HEK293T (cell line): ENCODE data around the gene SCYGR2.

ENCODE experiments used
- ELF4 ChIP-seq: fragments of 450-650 bp; IDR thresholded peaks from 2 replicates; pipeline ENCODE4 v1.6.1; 2017; ENCODE audit warnings: antibody characterized with exemption
- L3MBTL2 ChIP-seq: fragments of 450-650 bp; conservative IDR thresholded peaks from 2 replicates; pipeline ENCODE4 v1.6.1; 2016; ENCODE audit warnings: mild to moderate bottlenecking

GRCh38 chr2:227632827-227633226, 34.1 kb downstream of the SCYGR2 start:
- TF ChIP-seq ELF4 = no peak
- TF ChIP-seq L3MBTL2 = no peak
